ENCODE results near the gene FOXE1. TPM values are rescaled to one million over a fixed set of nuclear protein-coding genes. Genes with fewer than 3 reads are reported as not detected.

FOXE1 gene
- total RNA-seq, 1 experiment from 2014 or later: not detected

DNA sequence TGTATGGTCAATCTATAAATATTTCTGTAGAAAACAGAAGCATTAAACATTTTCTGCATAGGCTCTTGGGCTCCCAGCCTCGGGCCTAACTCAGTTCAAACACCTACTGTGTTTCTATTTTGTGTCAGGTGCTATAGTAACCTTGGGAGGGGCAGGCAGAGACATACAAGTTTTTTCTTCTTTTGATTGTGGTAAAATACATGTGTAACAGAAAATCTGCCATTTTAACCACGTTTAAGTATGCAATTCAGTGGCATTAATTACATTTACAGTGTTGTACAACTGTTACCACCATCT lies 40.8 kb upstream of the FOXE1 start:
- POLR2A ChIA-PET: interaction anchor here (0.7 to 0.9 kb wide), 2 partner anchors 10 to 110 kb away, joined by 3 to 5 read pairs; partner anchors contain the start of gene TRMO
- Mint-ChIP-seq H3K27me3 (ENCODE audit: insufficient read depth, unreplicated experiment) (peaks cover 2% of the 10 kb centered on the region), H3K4me1 (ENCODE audit: insufficient read depth, unreplicated experiment) (peaks cover 18% of the 10 kb centered on the region), H3K4me3 (ENCODE audit: unreplicated experiment) (no peak overlapping the region), H3K9me3 (ENCODE audit: unreplicated experiment) (no peaks in the 10 kb centered on the region), H3K36me3 (ENCODE audit: insufficient read depth, unreplicated experiment) (no peaks in the 10 kb centered on the region), H3K27ac (ENCODE audit: low read depth, unreplicated experiment) (no peak overlapping the region)
- CTCF ChIA-PET: interaction anchor here (1.2 kb wide), 1 partner anchor 89 kb away, joined by 5 read pairs; no protein-coding TSS in a partner anchor
- intact Hi-C loops (cut with micrococcal nuclease): no loop called here
- DNase-seq (ENCODE audit: unreplicated experiment): no peak
- TF ChIP-seq CTCF (IDR thresholded peaks at IDR 0.05; ENCODE audit: unreplicated experiment): no peak
- BruUV-seq (replicated peaks): no TSS peak

- TF ChIP-seq CTCF (IDR thresholded peaks at IDR 0.05; ENCODE audit: unreplicated experiment): no peak
- intact Hi-C loops (cut with micrococcal nuclease): no loop called here
- Mint-ChIP-seq H3K4me1 (ENCODE audit: insufficient read depth, unreplicated experiment) (peaks cover 11% of the 10 kb centered on the region), H3K27ac (ENCODE audit: low read depth, unreplicated experiment) (no peak overlapping the region), H3K4me3 (ENCODE audit: unreplicated experiment) (no peak overlapping the region), H3K9me3 (ENCODE audit: unreplicated experiment) (no peaks in the 10 kb centered on the region), H3K27me3 (ENCODE audit: insufficient read depth, unreplicated experiment) (peaks cover 11% of the 10 kb centered on the region), H3K36me3 (ENCODE audit: insufficient read depth, unreplicated experiment) (no peaks in the 10 kb centered on the region)
- CTCF ChIA-PET: interaction anchor here (0.6 to 1.0 kb wide), 2 partner anchors 64 to 94 kb away, joined by 3 read pairs; no protein-coding TSS in a partner anchor
- POLR2A ChIA-PET: no interaction called here
- BruUV-seq (replicated peaks): no TSS peak
- DNase-seq (ENCODE audit: unreplicated experiment): no peak
Observed at GRCh38 chr9:97813072-97813471, 40.0 kb upstream of the FOXE1 start.

DNA sequence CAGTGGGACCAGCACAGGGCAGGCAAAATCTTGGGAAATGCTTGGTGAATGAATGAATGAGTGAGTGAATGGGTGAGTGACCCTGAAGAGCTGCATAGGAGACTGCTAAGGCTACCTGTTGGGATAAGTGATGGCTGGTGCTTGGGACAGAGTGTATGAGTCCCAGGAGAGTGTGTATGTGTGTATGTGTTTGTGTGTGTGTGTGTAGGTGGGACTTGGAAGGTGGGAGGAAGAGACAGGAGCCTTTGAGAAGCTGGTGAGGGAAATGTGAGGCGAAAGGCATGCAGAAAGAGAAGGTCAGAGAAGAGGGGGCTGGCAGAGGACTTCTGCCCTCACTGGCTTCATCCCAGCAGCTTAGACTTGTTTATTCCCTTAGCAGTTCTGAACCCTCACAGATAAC lies 33.3 kb upstream of the FOXE1 start:
- Mint-ChIP-seq H3K27ac (ENCODE audit: low read depth, unreplicated experiment) (no peak overlapping the region), H3K4me3 (ENCODE audit: unreplicated experiment) (no peak overlapping the region), H3K36me3 (ENCODE audit: insufficient read depth, unreplicated experiment) (peaks cover 6% of the 10 kb centered on the region), H3K4me1 (ENCODE audit: insufficient read depth, unreplicated experiment) (no peaks in the 10 kb centered on the region), H3K9me3 (ENCODE audit: unreplicated experiment) (no peaks in the 10 kb centered on the region), H3K27me3 (ENCODE audit: insufficient read depth, unreplicated experiment) (peaks cover 33% of the 10 kb centered on the region)
- no peak for TF ChIP-seq CTCF (IDR thresholded peaks at IDR 0.05; ENCODE audit: unreplicated experiment)
- POLR2A ChIA-PET: interaction anchor here (0.6 kb wide), 1 partner anchor 9 kb away, joined by 3 read pairs; no protein-coding TSS in a partner anchor
- BruUV-seq (replicated peaks): no TSS peak
- no peak for DNase-seq (ENCODE audit: unreplicated experiment)
- CTCF ChIA-PET: no interaction called here
- intact Hi-C loops (cut with micrococcal nuclease): no loop called here

DNA sequence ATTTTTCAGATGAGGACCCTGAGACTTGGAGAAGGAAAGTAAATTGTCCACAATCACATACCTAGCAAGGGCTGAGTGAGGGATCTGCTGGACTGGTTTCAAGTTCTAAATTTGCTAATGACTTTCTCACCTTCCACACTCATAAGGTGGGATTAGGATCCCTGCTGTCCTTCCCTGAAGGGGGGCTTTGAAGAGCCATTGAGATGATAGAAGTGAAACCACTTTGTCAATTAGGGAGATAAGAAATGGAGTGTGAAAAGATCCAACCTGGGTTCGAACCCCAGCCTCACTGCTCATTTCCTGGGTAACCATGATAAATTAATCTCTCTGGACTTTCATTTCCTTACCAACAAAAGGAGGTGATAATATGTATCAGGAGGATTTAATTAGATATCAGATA lies 32.7 kb upstream of the FOXE1 start:
- BruUV-seq (replicated peaks): no TSS peak
- H3K27me3 Mint-ChIP-seq (ENCODE audit: insufficient read depth, unreplicated experiment): peaks cover 36% of the 10 kb centered on the region
- POLR2A ChIA-PET: interaction anchor here (0.6 to 1.0 kb wide), 3 partner anchors 8 to 17 kb away, joined by 3 to 4 read pairs (median 3); no protein-coding TSS in a partner anchor

More for the DNA sequence above, 32.7 kb upstream of the FOXE1 start:
- Mint-ChIP-seq H3K4me1 (ENCODE audit: insufficient read depth, unreplicated experiment) (no peaks in the 10 kb centered on the region), H3K27ac (ENCODE audit: low read depth, unreplicated experiment) (no peak overlapping the region), H3K36me3 (ENCODE audit: insufficient read depth, unreplicated experiment) (peaks cover 6% of the 10 kb centered on the region), H3K9me3 (ENCODE audit: unreplicated experiment) (no peaks in the 10 kb centered on the region), H3K4me3 (ENCODE audit: unreplicated experiment) (no peak overlapping the region)
- CTCF ChIA-PET: interaction anchor here (1.1 kb wide), 1 partner anchor 42 kb away, joined by 3 read pairs; no protein-coding TSS in a partner anchor
- TF ChIP-seq CTCF (IDR thresholded peaks at IDR 0.05; ENCODE audit: unreplicated experiment): no peak
- no peak for DNase-seq (ENCODE audit: unreplicated experiment)
- intact Hi-C loops (cut with micrococcal nuclease): no loop called here
